HG03460 (cell line): ENCODE data around the gene PPP1R1B.
"Not testable (repeated sequence)": the region's sequence is repeated elsewhere in the genome, so short reads cannot be mapped to it uniquely, and the experiment has no call there.

Experiments used
- ATAC-seq: cut with Tn5 transposase; IDR thresholded peaks from one replicate; pipeline ENCODE4 v1.9.1; 2021; ENCODE audit not compliant: unreplicated experiment

Gene PPP1R1B

DNA sequence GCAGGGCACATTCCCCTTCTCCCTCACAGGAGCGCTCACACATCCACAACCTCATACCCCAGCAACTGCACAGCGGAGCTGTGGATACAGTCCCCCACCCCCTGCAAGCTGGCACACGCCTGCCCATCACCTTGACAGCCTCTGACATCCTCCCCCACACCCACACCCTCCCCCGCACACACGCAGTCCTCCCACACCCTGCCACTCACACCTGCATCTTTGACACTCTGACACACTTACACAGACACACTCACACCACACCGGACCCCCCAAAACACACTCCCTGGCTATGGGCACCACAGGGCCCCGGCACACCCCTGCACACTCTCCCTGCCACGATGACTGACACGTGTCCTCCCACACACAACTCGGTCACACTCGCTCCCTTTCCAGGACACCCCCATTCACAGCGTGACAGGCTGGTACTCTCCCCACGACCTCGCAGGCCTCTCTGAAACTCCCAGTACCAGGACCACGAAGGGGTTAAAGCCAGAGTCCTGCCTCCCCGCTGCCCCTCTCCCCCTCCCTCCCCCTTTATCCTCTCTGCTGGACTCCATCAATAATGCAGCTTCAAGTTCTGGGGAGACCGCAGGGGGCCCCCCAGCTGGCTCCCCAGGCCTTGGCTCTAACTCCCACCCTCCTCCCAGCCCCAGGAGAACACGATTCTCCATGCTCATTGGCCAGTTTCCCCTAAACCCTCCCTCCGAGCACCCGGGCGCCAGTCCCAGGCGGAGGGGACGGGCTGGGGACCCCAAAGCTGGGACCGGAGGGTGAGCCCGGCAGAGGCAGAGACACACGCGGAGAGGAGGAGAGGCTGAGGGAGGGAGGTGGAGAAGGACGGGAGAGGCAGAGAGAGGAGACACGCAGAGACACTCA is at the start of gene PPP1R1B:
Gene PPP1R1B, plus strand, starts transcription at position 782 of the 876 bp plus-strand sequence. CDS start 441 bp downstream, outside the sequence.
- no peak for ATAC-seq

DNA sequence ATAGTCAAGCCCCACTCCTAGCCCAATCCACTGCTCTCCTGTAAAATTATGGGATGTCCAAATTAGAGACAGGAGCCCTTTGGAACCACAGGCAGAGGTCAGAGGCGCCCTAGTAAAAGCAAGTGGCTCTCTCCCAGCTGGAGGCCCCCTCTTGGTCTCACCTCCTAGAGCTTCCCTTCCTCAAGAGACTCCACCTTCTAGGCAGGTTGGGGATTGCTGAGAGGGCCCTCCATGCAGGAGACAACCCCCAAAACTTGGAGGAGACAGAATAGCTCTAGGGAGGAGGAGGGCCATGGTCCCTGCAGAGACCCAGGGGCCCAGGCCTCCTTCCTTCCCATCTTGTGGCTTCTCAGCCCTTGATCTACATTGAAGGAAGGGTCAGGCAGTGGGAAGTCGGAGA is 48.5 kb upstream of the PPP1R1B start:
- ATAC-seq = no peak

DNA sequence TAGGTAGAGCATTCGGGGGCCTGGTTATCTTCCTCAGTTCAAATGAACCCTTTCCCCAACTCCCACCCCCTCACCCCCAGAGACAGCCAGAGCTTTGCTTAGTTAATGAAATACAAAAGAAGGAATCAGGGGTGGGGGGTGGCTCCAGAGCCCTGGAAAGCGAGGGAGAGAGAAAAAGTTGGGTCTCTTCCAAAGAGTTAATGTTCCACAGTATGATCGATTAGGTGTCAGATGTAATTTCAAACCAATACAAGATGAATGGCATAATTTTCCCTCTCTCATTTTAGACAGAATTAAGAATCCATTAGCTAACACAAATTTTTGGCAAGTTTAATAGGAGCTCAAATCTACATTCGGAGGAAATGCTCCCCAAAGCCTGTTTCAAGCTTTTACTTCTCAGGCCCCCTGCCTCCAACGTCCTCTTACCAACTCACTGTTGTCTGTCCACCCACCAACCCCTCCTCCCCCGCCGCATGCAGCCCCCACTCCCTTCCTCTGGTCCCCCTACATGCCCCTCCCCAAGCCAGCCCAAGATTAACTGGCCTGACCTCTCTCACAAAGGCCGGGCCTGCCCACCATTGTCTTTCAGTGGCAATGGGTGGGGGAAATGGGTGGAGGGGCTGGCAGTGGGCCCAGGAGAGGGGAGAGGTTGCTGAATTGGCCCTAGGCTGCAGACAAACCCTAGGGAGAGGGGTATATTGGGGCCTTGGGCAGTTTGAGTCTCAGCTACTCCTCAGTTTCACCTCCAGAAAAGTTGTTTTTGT is 47.3 kb upstream of the PPP1R1B start:
- no peak for ATAC-seq

DNA sequence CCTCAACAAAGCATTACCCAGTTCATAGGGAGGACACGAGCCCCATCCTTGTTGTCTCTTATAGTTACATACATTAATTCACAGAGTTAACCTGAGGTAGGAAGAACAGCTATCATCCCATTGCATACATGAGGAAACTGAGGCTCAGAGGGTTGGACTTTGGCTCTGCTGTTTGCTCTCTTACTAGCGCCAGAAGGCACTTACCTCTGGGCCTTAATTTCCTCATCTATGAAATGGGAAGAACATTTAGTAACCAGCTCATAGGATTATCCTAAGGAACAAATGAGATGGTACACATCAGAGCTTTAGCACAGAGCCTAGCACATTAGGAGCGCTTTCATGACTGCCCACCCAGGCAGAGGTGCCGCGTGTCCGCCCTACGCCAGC is 46.7 kb upstream of the PPP1R1B start:
- ATAC-seq = no peak

- no peak for ATAC-seq
Measured at GRCh38 chr17:39581071-39581758, 45.5 kb upstream of the PPP1R1B start.

DNA sequence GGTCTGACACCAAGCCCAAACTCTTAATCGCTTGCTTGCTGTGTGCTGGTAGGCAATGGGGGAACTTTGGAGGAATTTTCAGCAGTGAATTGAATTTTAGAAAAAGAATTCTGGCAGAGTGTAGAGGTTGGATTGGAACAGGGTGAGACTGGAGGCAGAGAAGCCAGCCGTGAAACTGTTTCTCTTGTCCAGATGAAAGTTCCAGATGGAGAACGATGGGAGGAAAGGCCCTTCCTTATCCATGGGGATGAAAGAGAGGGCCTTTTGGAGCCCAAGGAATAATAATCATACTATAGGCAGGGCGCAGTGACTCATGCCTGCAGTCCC is 45.0 kb upstream of the PPP1R1B start:
- no peak for ATAC-seq

DNA sequence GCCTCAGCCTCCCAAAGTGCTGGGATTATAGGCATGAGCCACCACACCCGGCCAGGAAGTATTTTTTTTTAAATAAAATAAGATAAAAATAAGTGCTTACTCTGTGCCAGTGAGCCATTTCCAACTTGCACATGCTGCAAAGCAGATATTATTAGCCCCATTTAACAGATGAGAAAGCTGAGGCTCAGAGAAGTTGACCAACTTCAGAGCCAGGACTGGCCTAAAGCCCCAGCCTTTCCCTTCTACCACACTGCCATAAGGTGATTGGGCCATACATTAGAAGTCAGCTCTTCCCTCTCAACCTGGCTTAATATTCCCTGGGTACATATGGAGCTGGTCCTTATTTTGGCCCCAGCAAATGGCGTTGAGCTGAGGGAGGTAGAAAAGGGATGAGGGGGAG is 44.1 kb upstream of the PPP1R1B start:
- no peak for ATAC-seq

DNA sequence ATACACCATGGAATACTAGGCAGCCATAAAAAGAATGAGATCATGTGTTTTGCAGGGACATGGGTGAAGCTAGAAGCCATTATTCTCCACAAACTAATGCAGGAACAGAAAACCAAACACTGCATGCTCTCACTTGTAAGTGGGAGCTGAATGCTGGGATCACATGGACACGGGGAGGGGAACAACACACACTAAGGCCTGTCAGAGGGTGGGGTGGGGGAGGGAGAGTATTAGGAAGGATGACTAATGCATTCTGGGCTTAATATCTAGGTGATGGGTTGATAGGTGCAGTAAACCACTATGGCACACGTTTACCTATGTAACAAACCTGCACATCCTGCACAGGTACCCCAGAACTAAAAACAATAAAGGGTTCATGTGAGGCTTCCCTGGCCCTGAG is 36.6 kb upstream of the PPP1R1B start:
- not testable (repeated sequence) for ATAC-seq

- ATAC-seq = no peak
Measured at GRCh38 chr17:39591958-39592954, 34.5 kb upstream of the PPP1R1B start.

- ATAC-seq = no peak
Measured at GRCh38 chr17:39593371-39593770, 33.4 kb upstream of the PPP1R1B start.

DNA sequence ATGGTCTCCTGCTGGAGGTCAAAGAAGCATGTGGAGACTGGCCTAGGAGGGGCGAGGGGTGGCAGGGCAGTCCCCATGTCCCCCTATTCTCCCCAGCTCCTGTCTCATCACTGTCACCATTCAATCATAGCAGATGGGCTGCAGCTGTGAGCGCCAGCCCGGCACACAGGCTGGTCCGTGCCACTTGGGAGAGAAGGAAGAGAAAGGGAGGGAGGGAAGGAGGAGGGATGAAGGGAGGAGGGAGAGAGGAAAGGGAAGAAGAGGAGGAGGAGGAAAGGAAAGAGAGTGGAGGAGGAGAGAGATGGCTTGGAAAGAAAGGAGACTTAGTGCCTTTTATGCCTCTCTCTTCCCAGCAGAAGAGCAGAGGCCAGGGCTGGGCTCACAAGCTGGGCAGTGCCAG is 31.5 kb upstream of the PPP1R1B start:
- ATAC-seq = no peak

DNA sequence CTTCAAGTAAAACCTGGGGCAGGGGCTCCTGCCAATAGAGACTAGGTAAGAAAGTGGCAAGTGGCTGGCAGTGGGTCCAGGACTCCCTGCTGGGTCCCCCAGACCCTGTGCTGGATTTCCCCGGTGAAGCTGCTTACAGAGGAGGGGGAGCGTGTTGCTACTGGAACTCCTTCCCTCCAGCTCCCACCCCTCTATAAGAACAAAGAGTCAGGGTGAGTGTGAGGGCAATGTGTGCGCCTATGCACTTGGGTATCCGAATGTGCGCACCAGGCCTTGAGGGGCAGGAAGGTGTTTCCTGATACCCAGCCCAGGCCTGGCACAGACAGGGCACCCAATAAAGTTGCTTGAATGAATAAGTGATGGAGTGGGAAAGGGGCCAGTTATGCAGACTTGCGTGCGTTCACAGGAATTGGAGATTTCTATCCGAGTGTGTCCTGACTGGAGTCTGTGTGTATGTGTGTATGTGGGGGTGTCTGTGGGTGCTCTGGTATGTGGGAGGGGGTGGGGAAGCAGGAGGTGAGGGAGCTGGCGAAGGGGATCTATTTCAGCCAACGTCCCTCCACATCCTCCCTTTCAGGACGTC is 30.7 kb upstream of the PPP1R1B start:
- ATAC-seq = no peak

DNA sequence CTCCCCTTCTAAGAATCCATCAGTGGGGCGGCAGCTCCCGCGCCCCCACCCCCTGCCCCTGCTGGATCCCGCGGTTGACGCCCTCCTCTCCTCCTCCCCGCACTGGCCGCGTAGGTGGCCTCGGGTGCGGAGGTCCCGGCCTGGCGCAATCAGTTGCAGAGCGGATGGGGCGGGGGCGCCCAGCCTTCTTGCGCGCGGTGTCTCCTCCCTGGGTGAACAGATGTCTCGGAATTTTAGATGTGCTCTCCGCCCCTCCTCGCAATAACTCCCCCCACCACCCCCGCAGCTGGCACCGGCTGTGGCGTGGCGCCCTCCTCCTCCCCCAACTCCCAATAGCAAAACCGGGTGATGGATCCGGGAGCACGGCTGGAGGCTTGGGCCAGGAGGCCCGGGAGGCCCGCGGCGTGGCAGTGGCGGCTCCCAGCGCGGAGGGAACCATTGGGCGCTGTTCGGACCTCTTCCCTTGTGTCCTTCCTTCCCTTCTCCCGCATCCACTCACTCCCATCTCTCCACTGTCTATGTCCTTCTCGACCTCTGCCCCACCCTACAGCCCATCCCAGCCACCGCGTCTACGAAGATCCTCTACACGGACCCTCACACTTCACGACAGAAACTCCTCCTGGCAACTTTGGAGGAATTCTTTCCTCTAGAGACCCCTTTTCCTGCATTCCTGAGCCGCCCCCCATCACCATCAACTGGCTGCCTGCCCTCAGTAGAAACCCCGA is 30.0 kb upstream of the PPP1R1B start:
- ATAC-seq = no peak

GRCh38 chr17:39597372-39598046 is 29.2 kb upstream of the PPP1R1B start:
- no peak for ATAC-seq

DNA sequence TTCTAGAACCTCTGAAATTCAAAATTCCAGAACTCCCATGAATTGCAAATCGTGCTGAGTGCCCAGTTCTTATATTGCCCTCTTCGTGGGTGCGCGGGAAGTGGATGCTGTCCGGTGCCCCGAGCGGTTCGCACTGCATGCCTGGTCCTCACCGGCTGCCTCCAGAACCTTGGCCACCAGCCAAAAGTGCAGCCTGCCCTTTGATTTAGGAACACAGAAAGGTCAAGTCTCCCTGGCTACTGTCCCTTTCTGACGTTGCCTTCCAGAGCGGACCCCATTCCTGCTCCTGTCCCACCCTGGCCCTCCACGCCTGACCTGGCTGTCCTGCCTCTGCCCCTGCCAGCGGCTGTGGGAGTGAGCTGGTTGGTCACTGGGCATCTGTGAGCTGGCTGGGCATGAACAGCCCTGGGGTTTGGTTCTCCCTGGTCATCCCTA is 28.7 kb upstream of the PPP1R1B start:
- no peak for ATAC-seq

DNA sequence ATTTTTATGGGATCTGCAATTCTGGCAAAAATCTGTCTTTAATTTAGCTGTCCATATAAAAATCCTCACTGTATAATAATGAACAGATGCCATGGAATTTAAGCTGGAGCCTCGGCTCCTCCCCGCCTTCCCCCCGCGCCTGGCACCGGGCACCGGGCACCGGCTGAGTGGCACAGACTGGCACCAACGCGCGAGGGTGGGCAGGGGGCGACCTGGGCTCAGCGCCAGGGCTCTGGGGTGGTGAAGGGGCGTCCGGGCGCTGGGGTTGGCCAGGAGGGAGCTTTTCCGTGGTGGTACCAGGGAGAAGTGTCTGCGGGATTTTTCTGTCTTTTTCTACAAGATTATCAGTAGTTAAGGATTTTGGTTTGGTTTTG is 28.1 kb upstream of the PPP1R1B start:
- no peak for ATAC-seq

DNA sequence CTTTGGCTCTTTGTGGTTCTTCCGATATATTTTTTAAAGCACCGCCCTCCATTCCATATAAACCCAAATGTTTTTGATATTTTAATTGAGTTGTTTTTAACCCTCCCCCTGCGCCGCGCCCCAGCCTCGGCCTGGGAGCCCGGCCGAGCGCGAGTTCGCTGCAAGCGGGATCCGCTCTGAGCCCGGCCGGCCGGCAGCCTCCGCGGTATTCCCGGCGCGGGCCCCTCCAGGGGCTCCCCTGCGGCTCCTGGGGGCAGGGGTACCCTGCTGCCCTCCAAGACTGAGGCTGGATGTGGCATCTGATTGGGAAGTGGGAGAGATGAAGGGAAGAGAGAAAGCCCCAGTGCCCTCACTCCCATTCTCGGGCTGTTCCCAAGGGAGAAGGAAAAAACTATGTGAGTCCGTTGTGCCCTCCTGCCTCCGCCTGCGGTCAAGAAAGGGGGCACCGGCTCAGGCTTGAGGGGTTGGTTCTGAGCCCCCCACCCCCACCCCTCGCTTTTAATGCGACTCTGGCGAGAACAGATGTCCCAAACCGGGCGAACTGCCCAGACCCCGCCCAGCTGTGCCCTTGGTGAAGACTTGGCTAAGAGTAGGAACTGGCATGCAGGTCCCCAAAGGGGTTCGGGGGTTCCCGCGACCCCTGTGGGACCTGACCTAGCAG is 27.6 kb upstream of the PPP1R1B start:
- ATAC-seq = no peak

DNA sequence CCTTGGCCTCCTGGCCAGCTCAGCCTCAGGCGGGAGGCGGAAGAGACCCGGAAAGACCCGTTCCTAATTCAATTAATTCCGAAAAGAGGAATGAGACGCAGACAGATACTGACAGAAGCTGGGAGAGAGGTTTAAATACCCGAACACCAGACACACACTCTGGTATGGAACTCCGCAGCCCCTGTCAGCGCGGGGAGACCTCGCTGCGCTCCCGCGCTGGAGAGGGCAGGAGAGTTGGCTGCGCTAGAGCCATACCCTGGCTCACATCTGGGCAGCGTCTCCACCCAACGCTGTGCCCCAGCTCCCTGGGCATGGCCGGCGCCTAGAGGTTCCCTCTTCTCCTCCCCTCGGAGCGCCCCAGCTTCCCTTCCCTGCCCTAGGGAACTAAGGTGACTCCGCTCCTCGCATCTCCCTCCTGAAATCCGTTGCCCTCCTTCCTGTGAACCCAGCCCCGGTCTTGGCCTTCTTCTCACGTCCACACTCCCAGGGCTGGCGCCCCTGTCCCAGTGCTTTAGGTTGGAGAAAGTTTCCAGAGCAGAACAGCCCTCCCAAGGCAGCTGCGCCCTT is 27.0 kb upstream of the PPP1R1B start:
- ATAC-seq = no peak
